Mucosa of stomach (tissue), 1 donor: ENCODE data around the gene CTCFL.
"Not testable (repeated sequence)": the region's sequence is repeated elsewhere in the genome, so short reads cannot be mapped to it uniquely, and the experiment has no call there.

ENCODE experiments used
- H3K27me3 ChIP-seq: one replicate; pipeline ENCODE4 v1.7.0; 2013; ENCODE audit warnings: mild to moderate bottlenecking, low read length; ENCODE audit not compliant: control insufficient read depth, insufficient read depth
- H3K36me3 ChIP-seq: one replicate; pipeline ENCODE4 v1.7.0; 2013; ENCODE audit warnings: low read length; ENCODE audit not compliant: control insufficient read depth, insufficient read depth
- H3K4me1 ChIP-seq: one replicate; pipeline ENCODE4 v1.7.0; 2013; ENCODE audit warnings: mild to moderate bottlenecking, low read length; ENCODE audit not compliant: control insufficient read depth, insufficient read depth
- H3K4me3 ChIP-seq: one replicate; pipeline ENCODE4 v1.7.0; 2013; ENCODE audit warnings: low read length
- H3K9ac ChIP-seq: one replicate; pipeline ENCODE4 v1.7.0; 2013; ENCODE audit warnings: mild to moderate bottlenecking, low read length, moderate library complexity
- H3K9me3 ChIP-seq: one replicate; pipeline ENCODE4 v1.7.0; 2013; ENCODE audit warnings: mild to moderate bottlenecking, low read length, moderate library complexity; ENCODE audit not compliant: control insufficient read depth
- donor health status: Pancreatic carcinoma.

The CTCFL gene

GRCh38 chr20:57480444-57481160, 44.3 kb downstream of the CTCFL start:
- H3K4me3 ChIP-seq, result no peak overlapping the region
- H3K27me3 ChIP-seq, result peaks cover 4% of the 10 kb centered on the region
- H3K9me3 ChIP-seq, result no peaks in the 10 kb centered on the region
- no peaks in the 10 kb centered on the region for H3K36me3 ChIP-seq
- no peak overlapping the region for H3K9ac ChIP-seq
- no peaks in the 10 kb centered on the region for H3K4me1 ChIP-seq

- Histone ChIP-seq H3K4me1 (no peaks in the 10 kb centered on the region), H3K27me3 (peaks cover 4% of the 10 kb centered on the region), H3K9ac (no peak overlapping the region), H3K36me3 (no peaks in the 10 kb centered on the region), H3K9me3 (no peaks in the 10 kb centered on the region), H3K4me3 (no peak overlapping the region)
Observed at GRCh38 chr20:57479196-57479595, 45.7 kb downstream of the CTCFL start.

DNA sequence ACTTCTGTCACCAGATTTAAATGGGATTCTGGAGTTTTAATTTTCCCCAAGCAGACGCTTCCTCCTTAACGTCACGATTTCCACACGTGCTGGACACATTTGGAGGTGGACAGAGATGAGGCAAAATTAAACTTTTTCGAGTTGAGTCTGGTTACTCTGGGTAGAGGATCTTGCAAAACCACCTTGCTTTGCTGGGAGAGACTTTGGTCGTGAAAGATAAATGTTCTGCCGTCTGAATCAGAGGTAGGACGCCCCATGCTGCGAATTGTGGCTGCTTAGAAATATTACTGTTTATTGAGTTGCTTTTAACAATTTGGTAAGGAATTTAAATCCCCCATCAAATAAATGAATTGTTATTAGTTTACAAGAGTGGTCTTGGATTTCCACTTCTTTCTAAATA, 46.8 kb downstream of the CTCFL start:
- H3K9ac ChIP-seq, result no peak overlapping the region
- no peaks in the 10 kb centered on the region for H3K36me3 ChIP-seq
- no peaks in the 10 kb centered on the region for H3K9me3 ChIP-seq
- peaks cover 4% of the 10 kb centered on the region for H3K27me3 ChIP-seq
- no peaks in the 10 kb centered on the region for H3K4me1 ChIP-seq
- H3K4me3 ChIP-seq, result no peak overlapping the region

DNA sequence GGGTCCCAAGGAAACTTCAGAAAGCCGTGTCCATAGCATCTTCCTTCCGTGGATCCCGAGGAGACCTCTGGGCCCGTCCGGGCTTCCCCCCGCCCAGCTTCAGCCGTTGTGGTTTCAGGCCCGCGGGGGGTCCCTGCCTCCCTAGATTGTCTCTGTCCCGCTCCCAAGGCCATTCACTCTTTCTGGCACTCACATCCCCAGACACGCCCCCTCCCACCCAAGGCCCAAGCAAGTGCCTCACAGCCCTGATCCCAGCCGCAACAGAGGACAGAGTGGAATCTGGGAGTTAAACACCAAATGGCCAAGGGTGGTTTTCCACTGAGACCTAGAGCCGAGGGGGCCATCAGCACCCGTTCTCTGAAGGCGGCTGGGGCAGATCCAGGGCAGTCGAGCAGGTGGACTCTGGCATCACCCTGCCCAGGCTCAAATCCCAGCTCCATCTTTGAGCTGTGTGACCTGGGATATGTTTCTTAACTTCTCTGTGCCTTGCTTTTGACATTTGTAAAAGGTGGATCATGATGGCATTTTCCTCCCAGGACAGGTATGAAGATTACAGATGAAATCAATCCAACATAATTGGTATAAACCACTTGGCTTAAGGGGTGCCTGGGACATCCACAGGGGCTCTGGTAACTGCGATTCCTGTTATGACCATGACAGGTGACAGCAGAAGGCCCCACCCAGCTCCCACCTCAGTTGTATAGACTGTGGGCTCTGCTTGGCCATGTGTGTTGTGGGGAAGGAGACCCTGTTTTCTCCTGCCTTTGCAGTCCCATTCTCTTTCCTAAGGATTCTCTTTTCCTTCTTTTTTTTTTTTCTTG, 48.1 kb downstream of the CTCFL start:
- Histone ChIP-seq H3K4me1 (no peaks in the 10 kb centered on the region), H3K27me3 (peaks cover 4% of the 10 kb centered on the region), H3K9me3 (no peaks in the 10 kb centered on the region), H3K9ac (no peak overlapping the region), H3K36me3 (no peaks in the 10 kb centered on the region), H3K4me3 (no peak overlapping the region)

DNA sequence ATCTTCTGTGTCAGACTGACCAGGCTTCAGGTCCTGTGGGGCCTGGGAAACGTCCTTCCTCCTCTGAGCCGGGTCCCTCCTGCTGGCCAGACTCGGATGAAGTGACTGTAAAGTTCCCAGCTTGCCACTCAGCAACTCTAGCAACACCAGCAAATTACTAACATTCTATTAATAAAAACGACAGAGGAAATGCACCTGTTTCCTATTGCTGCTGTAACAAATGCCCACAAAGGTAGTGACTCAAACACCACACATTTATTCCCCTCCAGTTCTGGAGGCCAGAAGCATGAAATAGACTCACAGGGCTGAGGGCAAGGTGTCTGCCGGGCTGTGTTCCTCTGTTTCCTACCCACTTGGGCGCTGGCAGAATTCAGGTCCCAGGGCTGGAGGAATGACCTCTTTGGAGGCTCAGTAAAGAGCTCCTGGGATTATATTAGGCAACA, 48.8 kb downstream of the CTCFL start:
- H3K4me3 ChIP-seq, result no peak overlapping the region
- peaks cover 4% of the 10 kb centered on the region for H3K27me3 ChIP-seq
- H3K36me3 ChIP-seq, result no peaks in the 10 kb centered on the region
- H3K9me3 ChIP-seq, result no peaks in the 10 kb centered on the region
- H3K9ac ChIP-seq, result no peak overlapping the region
- H3K4me1 ChIP-seq, result no peaks in the 10 kb centered on the region

- Histone ChIP-seq H3K9ac (no peak overlapping the region), H3K4me1 (no peaks in the 10 kb centered on the region), H3K27me3 (no peaks in the 10 kb centered on the region), H3K36me3 (no peaks in the 10 kb centered on the region), H3K9me3 (no peaks in the 10 kb centered on the region), H3K4me3 (no peak overlapping the region)
Observed at GRCh38 chr20:57475388-57476083, 49.4 kb downstream of the CTCFL start.

- Histone ChIP-seq H3K36me3 (no peaks in the 10 kb centered on the region), H3K9ac (no peak overlapping the region), H3K27me3 (peaks cover 6% of the 10 kb centered on the region), H3K4me1 (no peaks in the 10 kb centered on the region), H3K4me3 (no peak overlapping the region), H3K9me3 (no peaks in the 10 kb centered on the region)
Observed at GRCh38 chr20:57474816-57475215, 50.1 kb downstream of the CTCFL start.

GRCh38 chr20:57474205-57474604, 50.7 kb downstream of the CTCFL start:
- no peaks in the 10 kb centered on the region for H3K36me3 ChIP-seq
- H3K4me1 ChIP-seq, result no peaks in the 10 kb centered on the region
- no peak overlapping the region for H3K4me3 ChIP-seq
- no peak overlapping the region for H3K9ac ChIP-seq
- peaks cover 7% of the 10 kb centered on the region for H3K27me3 ChIP-seq
- no peaks in the 10 kb centered on the region for H3K9me3 ChIP-seq

DNA sequence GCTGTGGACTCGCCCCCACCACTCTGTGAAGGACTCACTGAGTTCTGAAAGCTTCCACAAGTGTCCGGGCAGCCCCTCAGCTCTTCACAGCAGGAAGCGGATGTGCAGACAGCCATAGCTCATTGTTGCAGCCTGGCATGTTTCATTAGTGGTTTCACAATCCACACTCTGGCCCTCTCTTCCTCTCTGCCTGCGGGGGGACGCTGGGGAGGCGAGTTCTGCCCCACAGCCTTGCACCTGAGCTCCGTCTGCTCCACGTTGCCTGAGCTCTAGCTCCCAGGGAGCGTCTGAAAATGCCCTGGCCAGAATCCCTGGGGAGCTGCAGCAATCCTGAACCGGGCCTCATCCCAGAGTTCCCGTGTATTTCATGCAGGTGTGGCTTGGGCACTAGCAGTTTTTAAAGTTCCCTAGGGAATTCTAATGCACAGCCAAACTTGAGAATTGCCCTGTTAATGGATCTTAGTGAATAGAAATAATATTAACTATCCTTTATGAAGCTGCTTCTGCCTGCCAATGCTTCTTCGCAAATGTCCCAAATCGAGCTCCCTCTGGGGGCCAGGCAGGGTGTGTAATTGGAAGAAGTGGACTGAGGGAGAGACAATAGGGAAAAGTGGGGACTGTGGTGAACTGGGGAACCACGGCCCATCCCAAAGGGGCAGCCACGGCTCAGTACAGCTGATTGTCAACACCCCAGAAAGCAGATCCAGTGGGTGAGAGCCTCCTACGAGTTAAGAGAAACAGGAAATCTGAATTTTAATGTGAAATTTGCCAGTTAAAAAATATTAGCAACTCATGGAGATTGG, 51.5 kb downstream of the CTCFL start:
- Histone ChIP-seq H3K9ac (no peak overlapping the region), H3K4me1 (no peaks in the 10 kb centered on the region), H3K9me3 (no peaks in the 10 kb centered on the region), H3K4me3 (no peak overlapping the region), H3K36me3 (no peaks in the 10 kb centered on the region), H3K27me3 (peaks cover 11% of the 10 kb centered on the region)

DNA sequence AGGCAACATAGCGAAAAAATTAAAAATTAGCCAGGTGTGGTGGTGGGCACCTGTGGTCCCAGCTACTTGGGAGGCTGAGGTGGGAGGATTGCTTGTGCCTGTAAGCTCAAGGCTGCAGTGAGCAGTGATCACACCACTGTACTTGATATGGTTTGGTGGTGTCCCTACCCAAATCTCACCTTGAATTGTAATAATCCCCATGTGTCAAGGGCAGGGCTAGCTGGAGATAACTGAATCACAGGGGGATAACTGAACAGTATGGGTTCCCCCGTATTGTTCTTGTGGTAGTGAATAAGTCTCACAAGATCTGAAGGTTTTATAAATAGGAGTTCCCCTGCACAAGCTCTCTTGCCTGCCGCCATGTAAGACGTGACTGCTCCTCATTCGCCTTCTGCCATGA, 52.5 kb downstream of the CTCFL start:
- H3K9me3 ChIP-seq, H3K36me3 ChIP-seq, H3K4me3 ChIP-seq, H3K4me1 ChIP-seq, H3K9ac ChIP-seq: not testable (repeated sequence)
- peaks cover 11% of the 10 kb centered on the region for H3K27me3 ChIP-seq

GRCh38 chr20:57471496-57472372, 53.2 kb downstream of the CTCFL start:
- H3K27me3 ChIP-seq, result peaks cover 11% of the 10 kb centered on the region
- no peaks in the 10 kb centered on the region for H3K4me1 ChIP-seq
- H3K9ac ChIP-seq, result no peak overlapping the region
- H3K9me3 ChIP-seq, result no peaks in the 10 kb centered on the region
- H3K36me3 ChIP-seq, result no peaks in the 10 kb centered on the region
- H3K4me3 ChIP-seq, result no peak overlapping the region
